ENCODE measurements around the gene SPATA1. TPM values are rescaled to one million over a fixed set of nuclear protein-coding genes. Genes with fewer than 3 reads are reported as not detected.

SPATA1 gene
- total and polyA plus RNA-seq, 9 of the 15 experiments (the other 6 are each of a cell fraction or from before 2014, with no cell fraction given): 0.79 to 2.9 (median 1.5) TPM

DNA sequence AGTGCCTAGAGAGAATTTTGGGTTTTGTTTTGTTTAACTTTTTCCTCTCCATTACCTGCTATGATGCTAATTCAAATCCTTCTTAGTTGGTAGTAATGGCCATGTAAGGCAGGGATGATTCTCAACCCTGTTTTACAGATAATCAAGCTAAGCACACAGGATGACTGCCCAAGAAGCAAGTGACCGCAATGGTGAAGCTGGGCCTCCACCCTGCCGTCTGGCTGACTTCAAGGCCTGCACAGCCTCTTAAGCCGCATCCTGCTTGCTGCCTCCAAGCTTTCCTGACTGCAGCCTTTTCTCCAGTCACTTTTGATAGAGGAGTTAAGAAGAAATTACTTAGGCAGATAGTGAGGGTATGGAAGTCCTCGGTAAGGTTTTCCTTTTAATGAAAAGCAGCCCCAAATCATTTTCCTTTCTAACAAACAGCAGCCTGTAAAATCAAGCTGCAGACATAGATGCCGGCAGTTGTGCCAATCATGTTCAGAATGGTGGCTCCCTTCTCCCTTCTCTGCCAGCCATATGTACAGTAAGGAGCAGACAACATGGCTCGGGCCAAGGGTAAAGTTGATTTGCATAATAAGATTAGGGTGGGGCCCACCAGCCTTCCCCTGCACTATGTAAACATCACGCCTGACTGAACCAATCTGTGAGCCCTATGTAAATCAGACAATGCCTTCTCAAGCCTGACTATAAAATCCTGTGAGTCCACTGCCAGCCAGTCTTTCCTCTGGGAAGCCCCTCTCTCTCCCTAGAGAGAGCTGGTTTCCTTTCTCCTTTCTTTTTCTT is 76.8 kb downstream of the SPATA1 start (continued):
- TF ChIP-seq ZFP91 (CRISPR knock-in tag; IDR thresholded peaks at IDR 0.05): no peak
- TF ChIP-seq NFE2L1 (tag; IDR thresholded peaks at IDR 0.05; ENCODE audit: borderline replicate concordance, low read depth): no peak
- TF ChIP-seq TRIM28 (IDR thresholded peaks at IDR 0.05): no peak
- TF ChIP-seq SFPQ (IDR thresholded peaks at IDR 0.05; ENCODE audit: low read depth, low read length): no peak
- TF ChIP-seq ILF3 (IDR thresholded peaks at IDR 0.05; ENCODE audit: borderline replicate concordance): no peak
- no peak for TF ChIP-seq POLR2AphosphoS5 (IDR thresholded peaks at IDR 0.05; ENCODE audit: control insufficient read depth, insufficient read depth, low read depth, low read length)
- no peak for TF ChIP-seq MNT (conservative IDR thresholded peaks at IDR 0.05)
- no peak; a peak in 1 of 3 replicates for TF ChIP-seq CBX3 (IDR thresholded peaks at IDR 0.05; ENCODE audit: borderline replicate concordance in 1 of 2, low read length in 2 of 2)
- no peak for TF ChIP-seq PYGO2 (tag; IDR thresholded peaks at IDR 0.05)
- no peak for TF ChIP-seq ZMIZ1 (IDR thresholded peaks at IDR 0.05; ENCODE audit: low read depth in 2 of 2, low read length in 2 of 2)
- no peak for TF ChIP-seq ZNF224 (CRISPR knock-in tag; IDR thresholded peaks at IDR 0.05)
- TF ChIP-seq, protein P1, sequence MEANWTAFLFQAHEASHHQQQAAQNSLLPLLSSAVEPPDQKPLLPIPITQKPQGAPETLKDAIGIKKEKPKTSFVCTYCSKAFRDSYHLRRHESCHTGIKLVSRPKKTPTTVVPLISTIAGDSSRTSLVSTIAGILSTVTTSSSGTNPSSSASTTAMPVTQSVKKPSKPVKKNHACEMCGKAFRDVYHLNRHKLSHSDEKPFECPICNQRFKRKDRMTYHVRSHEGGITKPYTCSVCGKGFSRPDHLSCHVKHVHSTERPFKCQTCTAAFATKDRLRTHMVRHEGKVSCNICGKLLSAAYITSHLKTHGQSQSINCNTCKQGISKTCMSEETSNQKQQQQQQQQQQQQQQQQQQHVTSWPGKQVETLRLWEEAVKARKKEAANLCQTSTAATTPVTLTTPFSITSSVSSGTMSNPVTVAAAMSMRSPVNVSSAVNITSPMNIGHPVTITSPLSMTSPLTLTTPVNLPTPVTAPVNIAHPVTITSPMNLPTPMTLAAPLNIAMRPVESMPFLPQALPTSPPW (CRISPR knock-in tag; IDR thresholded peaks at IDR 0.05): peak; percentile 60
